Measurements from ENCODE around the gene MYLK4.

GRCh38 chr6:2630891-2631571 is 119.7 kb downstream of the MYLK4 start:
- TF ChIP-seq, protein P1, sequence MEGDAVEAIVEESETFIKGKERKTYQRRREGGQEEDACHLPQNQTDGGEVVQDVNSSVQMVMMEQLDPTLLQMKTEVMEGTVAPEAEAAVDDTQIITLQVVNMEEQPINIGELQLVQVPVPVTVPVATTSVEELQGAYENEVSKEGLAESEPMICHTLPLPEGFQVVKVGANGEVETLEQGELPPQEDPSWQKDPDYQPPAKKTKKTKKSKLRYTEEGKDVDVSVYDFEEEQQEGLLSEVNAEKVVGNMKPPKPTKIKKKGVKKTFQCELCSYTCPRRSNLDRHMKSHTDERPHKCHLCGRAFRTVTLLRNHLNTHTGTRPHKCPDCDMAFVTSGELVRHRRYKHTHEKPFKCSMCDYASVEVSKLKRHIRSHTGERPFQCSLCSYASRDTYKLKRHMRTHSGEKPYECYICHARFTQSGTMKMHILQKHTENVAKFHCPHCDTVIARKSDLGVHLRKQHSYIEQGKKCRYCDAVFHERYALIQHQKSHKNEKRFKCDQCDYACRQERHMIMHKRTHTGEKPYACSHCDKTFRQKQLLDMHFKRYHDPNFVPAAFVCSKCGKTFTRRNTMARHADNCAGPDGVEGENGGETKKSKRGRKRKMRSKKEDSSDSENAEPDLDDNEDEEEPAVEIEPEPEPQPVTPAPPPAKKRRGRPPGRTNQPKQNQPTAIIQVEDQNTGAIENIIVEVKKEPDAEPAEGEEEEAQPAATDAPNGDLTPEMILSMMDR (IDR thresholded peaks at IDR 0.05): no peak
- TF ChIP-seq POLR2A (IDR thresholded peaks at IDR 0.05) (no peak), EP300 (IDR thresholded peaks at IDR 0.05) (no peak)
